ENCODE measurements around the gene LITAFD.
"Not testable (repeated sequence)": the region's sequence is repeated elsewhere in the genome, so short reads cannot be mapped to it uniquely, and the experiment has no call there.

The LITAFD gene

GRCh38 chr16:8882041-8882617, at the start of gene LITAFD:
LITAFD (plus strand) TSS chr16:8882351; CDS start chr16:8884356, 2,005 bp downstream.
- DNase-seq = no peak

GRCh38 chr16:8832717-8833105, 49.4 kb upstream of the LITAFD start:
- no peak for DNase-seq

GRCh38 chr16:8836797-8837196, 45.4 kb upstream of the LITAFD start:
- not testable (repeated sequence) for DNase-seq

- not testable (repeated sequence) for DNase-seq
Measured at GRCh38 chr16:8837594-8837993, 44.6 kb upstream of the LITAFD start.

- DNase-seq = not testable (repeated sequence)
Measured at GRCh38 chr16:8842016-8842415, 40.1 kb upstream of the LITAFD start.

- DNase-seq = not testable (repeated sequence)
Measured at GRCh38 chr16:8843296-8843695, 38.9 kb upstream of the LITAFD start.

GRCh38 chr16:8845699-8846298, 36.4 kb upstream of the LITAFD start:
- DNase-seq = no peak

- DNase-seq = no peak
Measured at GRCh38 chr16:8846401-8846932, 35.7 kb upstream of the LITAFD start.

- no peak for DNase-seq
Measured at GRCh38 chr16:8847145-8847544, 35.0 kb upstream of the LITAFD start.

- DNase-seq = no peak
Measured at GRCh38 chr16:8847623-8848022, 34.5 kb upstream of the LITAFD start.

GRCh38 chr16:8848231-8848938, 33.8 kb upstream of the LITAFD start:
- DNase-seq = no peak

- DNase-seq = no peak
Measured at GRCh38 chr16:8848939-8849391, 33.2 kb upstream of the LITAFD start.

- peak; percentile 32 for DNase-seq
Measured at GRCh38 chr16:8849411-8850011, 32.6 kb upstream of the LITAFD start.

- DNase-seq = peak; percentile 55
Measured at GRCh38 chr16:8850279-8850885, 31.8 kb upstream of the LITAFD start.

GRCh38 chr16:8851761-8852403, 30.3 kb upstream of the LITAFD start:
- peak; percentile 30 for DNase-seq

GRCh38 chr16:8852534-8852933, 29.6 kb upstream of the LITAFD start:
- no peak for DNase-seq

- no peak for DNase-seq
Measured at GRCh38 chr16:8853150-8853549, 29.0 kb upstream of the LITAFD start.

- no peak for DNase-seq
Measured at GRCh38 chr16:8853611-8854010, 28.5 kb upstream of the LITAFD start.

- no peak for DNase-seq
Measured at GRCh38 chr16:8854298-8854948, 27.7 kb upstream of the LITAFD start.

GRCh38 chr16:8855051-8855786, 26.9 kb upstream of the LITAFD start:
- no peak for DNase-seq

- no peak for DNase-seq
Measured at GRCh38 chr16:8855972-8856371, 26.2 kb upstream of the LITAFD start.
